A673 (cell line): ENCODE measurements around the gene GPR149.

ENCODE experiments used
- EZH2 ChIP-seq: fragments of 200-600 bp; sonication (generic); IDR thresholded peaks from 2 replicates; pipeline ENCODE4 v1.6.1; 2017; ENCODE audit warnings: borderline replicate concordance, low read depth, mild to moderate bottlenecking, mixed read lengths, antibody characterized with exemption, low read length; ENCODE audit not compliant: poor library complexity, severe bottlenecking
- TF ChIP-seq, protein P1 (sequence below): fragments of 300-800, 200-600 bp; sonication (generic); conservative IDR thresholded peaks from 2 replicates; pipeline ENCODE4 v1.5.1; 2017; ENCODE audit warnings: low read depth, mild to moderate bottlenecking, antibody characterized with exemption, low read length, moderate library complexity, mixed read lengths

DNA sequence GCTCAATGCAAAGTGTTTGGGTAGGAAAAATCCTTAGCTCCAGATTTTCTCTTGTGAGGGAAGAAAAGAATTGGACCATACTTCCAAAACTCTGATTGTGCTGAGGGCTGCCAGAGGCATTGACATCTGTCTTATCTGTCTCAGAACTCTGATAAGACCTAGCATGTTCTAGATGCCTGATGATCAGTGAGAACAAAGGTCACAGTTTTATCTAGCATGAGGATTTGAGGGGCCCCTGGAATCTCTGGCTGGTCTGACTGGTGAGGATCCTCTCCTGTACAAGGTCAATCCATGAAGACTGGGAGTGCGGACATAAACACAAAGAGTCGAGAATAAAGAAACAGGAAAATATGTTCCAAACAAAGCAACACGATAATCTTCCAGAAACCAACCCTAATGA lies 40.1 kb downstream of the GPR149 start:
- TF ChIP-seq, protein P1, sequence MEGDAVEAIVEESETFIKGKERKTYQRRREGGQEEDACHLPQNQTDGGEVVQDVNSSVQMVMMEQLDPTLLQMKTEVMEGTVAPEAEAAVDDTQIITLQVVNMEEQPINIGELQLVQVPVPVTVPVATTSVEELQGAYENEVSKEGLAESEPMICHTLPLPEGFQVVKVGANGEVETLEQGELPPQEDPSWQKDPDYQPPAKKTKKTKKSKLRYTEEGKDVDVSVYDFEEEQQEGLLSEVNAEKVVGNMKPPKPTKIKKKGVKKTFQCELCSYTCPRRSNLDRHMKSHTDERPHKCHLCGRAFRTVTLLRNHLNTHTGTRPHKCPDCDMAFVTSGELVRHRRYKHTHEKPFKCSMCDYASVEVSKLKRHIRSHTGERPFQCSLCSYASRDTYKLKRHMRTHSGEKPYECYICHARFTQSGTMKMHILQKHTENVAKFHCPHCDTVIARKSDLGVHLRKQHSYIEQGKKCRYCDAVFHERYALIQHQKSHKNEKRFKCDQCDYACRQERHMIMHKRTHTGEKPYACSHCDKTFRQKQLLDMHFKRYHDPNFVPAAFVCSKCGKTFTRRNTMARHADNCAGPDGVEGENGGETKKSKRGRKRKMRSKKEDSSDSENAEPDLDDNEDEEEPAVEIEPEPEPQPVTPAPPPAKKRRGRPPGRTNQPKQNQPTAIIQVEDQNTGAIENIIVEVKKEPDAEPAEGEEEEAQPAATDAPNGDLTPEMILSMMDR: no peak
- no peak for TF ChIP-seq EZH2
